PC-9 (cell line): ENCODE measurements around the gene NTS.

Source experiments
- CTCF ChIP-seq: fragments of 200-600 bp; sonication (generic); conservative IDR thresholded peaks from 2 replicates; pipeline ENCODE4 v1.6.1; 2017; ENCODE audit warnings: mixed run types, antibody characterized with exemption, mild to moderate bottlenecking, moderate library complexity
- EZH2 ChIP-seq: fragments of 200-600 bp; sonication (generic); IDR thresholded peaks from 2 replicates; pipeline ENCODE4 v1.8.0; 2017; ENCODE audit warnings: antibody characterized with exemption, low read depth

- no peak for TF ChIP-seq CTCF
- no peak for TF ChIP-seq EZH2
Observed at GRCh38 chr12:85834378-85834777, 39.7 kb upstream of the NTS start.
